Panc1 (cell line): ENCODE data around the gene LINGO1. TPM values are rescaled to one million over a fixed set of nuclear protein-coding genes. Genes with fewer than 3 reads are reported as not detected.
A peak's percentile ranks its signal among the peaks of the same experiment; 100 is the strongest.

ENCODE experiments used
- ATAC-seq: fragments of 200-7000 bp; cut with Tn5 transposase; 2 replicates; pipeline ENCODE4 v1.9.1; 2020; ENCODE audit warnings: mild to moderate bottlenecking, moderate library complexity
- BruUV-seq: library from RNA; stranded (reverse); fragments of 400-500 nt; replicated peaks from 2 replicates; lab custom pipeline; 2021; lab: Mats Ljungman, UMichigan
- CTCF ChIA-PET: fragments of 300-600 bp; sonication (Branson Sonifier 250); formaldehyde crosslinking; loops from one replicate; lab custom pipeline; 2022; ENCODE audit warnings: antibody characterized with exemption; lab: Charles Lee
- POLR2A ChIA-PET: fragments of 300-600 bp; sonication (Branson Sonifier 250); formaldehyde crosslinking; loops from one replicate; lab custom pipeline; 2022; ENCODE audit warnings: antibody characterized with exemption; lab: Charles Lee
- DNase-seq: peaks from one replicate; pipeline ENCODE4 v3.0.0-alpha.2; 2010; ENCODE audit warnings: low read depth, low spot score
- H3K27ac ChIP-seq: 2 replicates; pipeline ENCODE4 v1.5.1; 2011; ENCODE audit warnings: mild to moderate bottlenecking, low read length, inconsistent platforms
- H3K27me3 ChIP-seq: fragments of 200-500 bp; sonication (Bioruptor generic); 2 replicates; pipeline ENCODE4 v1.6.0; 2014; ENCODE audit warnings: low read length, inconsistent platforms; ENCODE audit not compliant: control insufficient read depth, insufficient read depth
- H3K36me3 ChIP-seq: fragments of 200-500 bp; sonication (Bioruptor generic); 2 replicates; pipeline ENCODE4 v1.5.1; 2014; ENCODE audit warnings: inconsistent platforms, mild to moderate bottlenecking, low read length, moderate library complexity; ENCODE audit not compliant: control insufficient read depth, insufficient read depth
- H3K4me1 ChIP-seq: 2 replicates; pipeline ENCODE4 v1.5.1; 2011; ENCODE audit warnings: inconsistent platforms, mild to moderate bottlenecking, low read length, moderate library complexity; ENCODE audit not compliant: control insufficient read depth, insufficient read depth
- H3K4me3 ChIP-seq, 2 experiments: 2 replicates each; pipeline ENCODE4 v1.5.1; 2011 to 2012; ENCODE audit warnings: low read depth in 2 of 2, low read length in 2 of 2, mild to moderate bottlenecking in 2 of 2, inconsistent platforms in 1 of 2, moderate library complexity in 1 of 2
- H3K9me3 ChIP-seq: fragments of 200-500 bp; sonication (Bioruptor generic); 2 replicates; pipeline ENCODE4 v1.5.1; 2014; ENCODE audit warnings: low read depth, mild to moderate bottlenecking, inconsistent platforms, low read length, moderate library complexity; ENCODE audit not compliant: control insufficient read depth, insufficient read depth
- CTCF ChIP-seq: fragments of 450-650 bp; IDR thresholded peaks from 2 replicates; pipeline ENCODE4 v1.5.1; 2017; ENCODE audit warnings: mild to moderate bottlenecking
- POLR2AphosphoS5 ChIP-seq: IDR thresholded peaks from 2 replicates; pipeline ENCODE4 v1.6.1; 2012; ENCODE audit warnings: mild to moderate bottlenecking, low read depth, low read length, moderate library complexity
- REST ChIP-seq, 2 experiments: IDR thresholded peaks; 2 replicates each; pipeline ENCODE4 v1.6.1; 2011 to 2012; ENCODE audit warnings: low read depth in 2 of 2, control low read depth in 1 of 2, low read length in 1 of 2, mild to moderate bottlenecking in 1 of 2, moderate library complexity in 1 of 2; ENCODE audit not compliant: insufficient read depth in 1 of 2
- SIN3A ChIP-seq: IDR thresholded peaks from 2 replicates; pipeline ENCODE4 v1.6.1; 2012; ENCODE audit warnings: low read depth, mild to moderate bottlenecking, low read length, moderate library complexity, borderline replicate concordance; ENCODE audit not compliant: insufficient read depth
- TCF7L2 ChIP-seq: IDR thresholded peaks from 2 replicates; pipeline ENCODE4 v1.6.1; 2011; ENCODE audit warnings: mild to moderate bottlenecking, low read depth, low read length, inconsistent platforms
- in situ Hi-C: cut with HindIII; loops from 2 replicates; pipeline ENCODE4 v1.10.0; 2016; ENCODE audit warnings: low sequenced_read_pairs, low pct_unique_long_range_greater_than_20kb
- intact Hi-C: fragments of 100-400 bp; cut with micrococcal nuclease; formaldehyde crosslinking; loops from one replicate; pipeline ENCODE4 v1.10.0; 2022; ENCODE audit not compliant: unreplicated experiment
- total RNA-seq: library from RNA; stranded (reverse); gene quantifications from one replicate; pipeline ENCODE4 v1.2.1, GENCODE V29; 2021; ENCODE audit not compliant: unreplicated experiment

The LINGO1 gene
- total RNA-seq, 1 experiment from 2014 or later: 18.2 TPM

DNA sequence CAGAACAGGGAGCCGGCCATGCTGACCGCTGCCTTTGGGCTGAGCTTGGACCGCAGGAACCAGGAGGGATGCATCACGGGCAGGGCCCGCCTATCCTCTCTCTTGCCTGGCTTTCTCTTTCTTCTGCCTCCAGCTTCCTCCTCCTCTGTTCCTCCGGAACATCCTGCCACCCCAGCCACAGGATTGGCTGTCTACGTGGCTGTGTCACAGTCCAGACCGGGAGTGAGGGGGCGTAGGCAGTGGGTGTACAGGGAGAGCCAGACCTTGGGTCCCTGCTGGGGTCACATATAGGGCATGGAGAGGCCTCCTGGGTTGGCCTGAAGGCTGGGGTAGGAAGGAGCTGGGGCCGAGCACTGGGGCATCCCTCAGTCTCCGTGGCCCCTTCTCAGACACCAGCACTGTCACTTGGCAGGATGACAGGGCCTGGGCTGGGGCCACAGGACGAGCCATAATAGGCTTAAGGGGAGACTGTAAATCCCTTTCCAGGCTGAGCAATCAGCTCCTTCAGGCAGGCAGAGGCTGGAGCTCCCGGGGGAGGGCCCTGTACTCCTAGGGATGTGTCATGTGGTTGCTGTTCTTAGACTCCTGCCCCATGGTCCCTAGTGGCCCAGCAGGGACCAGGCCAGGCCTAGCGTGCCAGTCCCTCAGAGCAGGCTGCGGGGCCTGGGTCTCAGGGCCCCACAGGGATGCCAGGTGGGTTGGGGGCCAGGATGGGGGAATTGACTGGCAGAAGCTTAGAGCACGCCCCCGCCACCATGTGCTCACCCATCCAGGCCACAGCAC, 25.4 kb downstream of the LINGO1 start:
- no peak for TF ChIP-seq REST (IDR thresholded peaks at IDR 0.05; ENCODE audit: insufficient read depth in 1 of 2, low read depth in 2 of 2, low read length in 1 of 2)
- no peak for TF ChIP-seq POLR2AphosphoS5
- TF ChIP-seq CTCF: no peak
- no peak for TF ChIP-seq SIN3A
- no peak for TF ChIP-seq TCF7L2
- CTCF ChIA-PET: interaction anchor here (0.6 kb wide), 2 partner anchors 10 to 11 kb away, joined by 3 read pairs; no protein-coding TSS in a partner anchor
- no peak overlapping the region for H3K4me3 ChIP-seq
- H3K4me1 ChIP-seq: peaks cover 31% of the 10 kb centered on the region; the same call in 1 of the 2 replicates
- BruUV-seq: no TSS peak
- no peaks in the 10 kb centered on the region for H3K36me3 ChIP-seq
- no peaks in the 10 kb centered on the region for H3K27me3 ChIP-seq
- intact Hi-C loops (no loop called here), in situ Hi-C loops (no loop called here)
- POLR2A ChIA-PET: no interaction called here
- no peaks in the 10 kb centered on the region for H3K9me3 ChIP-seq
- peak; percentile 24; the same call in 1 of the 2 replicates for ATAC-seq
- H3K27ac ChIP-seq: peak overlapping the region; percentile 51; the same call in 1 of the 2 replicates
- no peak for DNase-seq

GRCh38 chr15:77606142-77607034, 26.3 kb downstream of the LINGO1 start:
- ATAC-seq (no peak), DNase-seq (no peak)
- H3K9me3 ChIP-seq: no peaks in the 10 kb centered on the region
- H3K4me1 ChIP-seq: peaks cover 31% of the 10 kb centered on the region; the same call in 1 of the 2 replicates
- H3K36me3 ChIP-seq: no peaks in the 10 kb centered on the region
- CTCF ChIA-PET: interaction anchor here (0.6 kb wide), 1 partner anchor 11 kb away, joined by 3 read pairs; no protein-coding TSS in a partner anchor
- intact Hi-C loops (no loop called here), in situ Hi-C loops (no loop called here)
- no peaks in the 10 kb centered on the region for H3K27me3 ChIP-seq
- TF ChIP-seq POLR2AphosphoS5: no peak
- no peak for TF ChIP-seq CTCF
- TF ChIP-seq TCF7L2: no peak
- TF ChIP-seq SIN3A: no peak
- TF ChIP-seq REST (IDR thresholded peaks at IDR 0.05; ENCODE audit: insufficient read depth in 1 of 2, low read depth in 2 of 2, low read length in 1 of 2): no peak
- H3K4me3 ChIP-seq: no peak overlapping the region
- no TSS peak for BruUV-seq
- POLR2A ChIA-PET: no interaction called here
- peak overlapping the region; percentile 51; the same call in 1 of the 2 replicates for H3K27ac ChIP-seq
